ENCODE measurements around the gene CD40LG. TPM values are rescaled to one million over a fixed set of nuclear protein-coding genes. Genes with fewer than 3 reads are reported as not detected.

The CD40LG gene
- total and polyA plus RNA-seq, 8 donors = 0.18 to 0.76 (median 0.30) TPM; not detected in 5

DNA sequence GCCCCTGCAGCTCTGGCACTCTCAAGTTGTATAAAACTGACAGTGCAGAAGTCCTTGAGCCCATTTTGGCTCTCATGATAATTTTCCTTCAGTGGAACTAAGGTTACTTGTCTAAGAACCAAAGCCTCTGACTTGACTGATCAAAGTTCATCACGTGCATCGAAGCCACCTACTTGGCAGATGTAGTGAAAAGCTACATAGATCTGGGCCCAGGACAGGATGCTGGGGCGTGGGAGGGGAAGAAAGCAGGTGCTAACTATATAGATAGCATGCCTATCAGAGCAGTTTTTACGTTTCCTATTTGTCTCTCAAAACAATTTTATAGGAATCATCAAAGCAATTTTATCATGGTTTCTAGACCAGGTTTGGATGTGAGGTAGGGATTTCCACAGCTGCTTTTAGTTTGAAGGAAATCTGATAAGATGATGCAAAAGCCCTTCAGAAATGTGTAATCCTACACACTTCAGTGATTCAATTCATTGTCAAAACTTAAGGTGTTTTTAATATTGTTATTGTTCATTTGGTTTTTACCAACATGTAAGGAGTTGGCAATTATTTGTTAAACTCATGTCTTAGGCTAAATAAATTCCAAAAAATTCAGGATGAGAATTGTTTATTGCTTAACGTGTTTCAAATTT lies 1.2 kb upstream of the CD40LG start:
- H3K4me3 ChIP-seq = no peak overlapping the region
- TF ChIP-seq POLR2AphosphoS5 (IDR thresholded peaks at IDR 0.05) (no peak), EP300 (IDR thresholded peaks at IDR 0.05) (no peak), POLR2A (IDR thresholded peaks at IDR 0.05) (no peak)
- TF ChIP-seq, protein P1, sequence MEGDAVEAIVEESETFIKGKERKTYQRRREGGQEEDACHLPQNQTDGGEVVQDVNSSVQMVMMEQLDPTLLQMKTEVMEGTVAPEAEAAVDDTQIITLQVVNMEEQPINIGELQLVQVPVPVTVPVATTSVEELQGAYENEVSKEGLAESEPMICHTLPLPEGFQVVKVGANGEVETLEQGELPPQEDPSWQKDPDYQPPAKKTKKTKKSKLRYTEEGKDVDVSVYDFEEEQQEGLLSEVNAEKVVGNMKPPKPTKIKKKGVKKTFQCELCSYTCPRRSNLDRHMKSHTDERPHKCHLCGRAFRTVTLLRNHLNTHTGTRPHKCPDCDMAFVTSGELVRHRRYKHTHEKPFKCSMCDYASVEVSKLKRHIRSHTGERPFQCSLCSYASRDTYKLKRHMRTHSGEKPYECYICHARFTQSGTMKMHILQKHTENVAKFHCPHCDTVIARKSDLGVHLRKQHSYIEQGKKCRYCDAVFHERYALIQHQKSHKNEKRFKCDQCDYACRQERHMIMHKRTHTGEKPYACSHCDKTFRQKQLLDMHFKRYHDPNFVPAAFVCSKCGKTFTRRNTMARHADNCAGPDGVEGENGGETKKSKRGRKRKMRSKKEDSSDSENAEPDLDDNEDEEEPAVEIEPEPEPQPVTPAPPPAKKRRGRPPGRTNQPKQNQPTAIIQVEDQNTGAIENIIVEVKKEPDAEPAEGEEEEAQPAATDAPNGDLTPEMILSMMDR (IDR thresholded peaks at IDR 0.05) = no peak
- peaks cover 0 to 6% (median 0%) of the 10 kb centered on the region in 4 donors for H3K9me3 ChIP-seq
- no peaks in the 10 kb centered on the region for H3K4me1 ChIP-seq
- no peak overlapping the region for H3K27ac ChIP-seq
- no peaks in the 10 kb centered on the region for H3K36me3 ChIP-seq
- intact Hi-C loops (cut with DNase I; ENCODE audit: low total_unique reads) = no loop called here
- DNase-seq = no peak
- 55 to 80% (median 71%) methylated on average over 5 of the region's 5 CpGs for WGBS, 5 donors
- no peaks in the 10 kb centered on the region for H3K27me3 ChIP-seq

DNA sequence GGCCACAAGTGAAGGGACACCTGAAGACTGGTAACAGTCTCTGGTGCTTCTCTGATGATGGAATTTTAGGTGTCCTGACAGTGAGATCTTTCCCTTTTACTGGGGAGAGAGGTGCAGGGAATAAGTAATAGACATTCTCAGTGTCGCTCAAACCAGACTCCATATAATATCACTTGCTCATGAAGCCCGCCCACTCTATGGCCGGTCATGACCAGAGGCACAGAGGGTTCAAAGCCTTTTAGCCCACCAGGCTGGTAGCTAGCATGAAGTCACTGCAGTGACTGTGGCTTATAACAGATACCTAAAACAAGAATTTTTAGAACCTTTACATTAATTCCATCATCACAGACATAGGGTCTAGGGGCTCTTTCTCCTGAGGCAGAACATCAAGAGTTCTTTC lies 2.9 kb downstream of the CD40LG start:
- no peaks in the 10 kb centered on the region for H3K4me1 ChIP-seq
- H3K36me3 ChIP-seq = no peaks in the 10 kb centered on the region
- H3K27me3 ChIP-seq = no peaks in the 10 kb centered on the region
- DNase-seq = no peak
- H3K27ac ChIP-seq = no peak overlapping the region
- H3K9me3 ChIP-seq = peaks cover 0 to 6% (median 0%) of the 10 kb centered on the region in 4 donors
- TF ChIP-seq, protein P1 (IDR thresholded peaks at IDR 0.05) = no peak
- TF ChIP-seq EP300 (IDR thresholded peaks at IDR 0.05) (no peak), POLR2A (IDR thresholded peaks at IDR 0.05) (no peak), POLR2AphosphoS5 (IDR thresholded peaks at IDR 0.05) (no peak)
- 81 to 96% (median 91%) methylated on average over 3 of the region's 3 CpGs for WGBS, 5 donors
- intact Hi-C loops (cut with DNase I; ENCODE audit: low total_unique reads) = no loop called here
- H3K4me3 ChIP-seq = no peak overlapping the region

DNA sequence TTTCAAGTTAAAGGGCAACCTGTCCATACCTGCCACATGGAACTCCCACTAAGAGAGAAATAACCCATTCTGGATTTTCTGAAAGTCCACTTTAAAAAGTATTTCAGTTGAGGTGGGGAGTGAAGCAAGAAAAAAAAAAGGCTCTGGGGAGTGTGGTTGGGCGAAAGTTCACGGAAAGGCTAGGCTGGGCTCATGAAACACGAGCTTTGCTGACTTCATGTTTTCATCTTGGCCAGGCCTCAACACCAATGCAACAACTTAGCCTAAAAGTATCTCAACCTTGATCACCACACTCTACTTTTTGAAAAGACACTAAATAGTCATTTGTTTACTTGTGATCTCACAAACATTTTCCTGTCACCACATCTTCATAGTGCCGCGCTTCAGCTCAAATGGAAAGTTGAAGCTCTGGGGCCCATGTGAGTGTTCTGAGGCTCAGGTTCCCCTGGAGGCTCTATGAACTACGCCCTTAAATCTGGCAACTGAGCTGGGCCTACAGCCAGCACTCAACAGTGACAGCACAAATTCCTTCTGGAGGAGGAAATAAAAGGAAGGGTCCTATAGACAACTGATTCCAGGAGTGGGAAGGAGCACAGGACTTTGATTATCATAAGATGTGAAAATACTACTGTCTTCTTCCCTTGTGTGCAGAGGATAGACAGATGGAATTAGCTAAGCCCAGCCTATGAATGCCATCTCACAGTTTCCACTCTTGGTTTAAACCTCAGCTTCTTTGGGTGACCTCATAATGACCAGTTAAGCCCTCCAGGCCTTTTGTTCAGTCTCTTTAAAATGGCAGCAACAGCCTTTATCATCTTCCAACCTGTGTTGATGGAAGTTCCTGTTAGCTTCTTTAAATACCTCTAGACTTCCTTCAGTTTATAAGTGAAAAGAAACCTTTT lies 5.1 kb downstream of the CD40LG start:
- no peaks in the 10 kb centered on the region for H3K9me3 ChIP-seq
- WGBS, 5 donors = 75 to 85% (median 81%) methylated on average over 6 of the region's 6 CpGs
- H3K27me3 ChIP-seq = no peaks in the 10 kb centered on the region
- DNase-seq = no peak
- TF ChIP-seq, protein P1 (IDR thresholded peaks at IDR 0.05) = no peak
- TF ChIP-seq POLR2AphosphoS5 (IDR thresholded peaks at IDR 0.05) = no peak
- no peak for TF ChIP-seq EP300 (IDR thresholded peaks at IDR 0.05)
- no peak for TF ChIP-seq POLR2A (IDR thresholded peaks at IDR 0.05)
- no peak overlapping the region for H3K27ac ChIP-seq
- H3K4me3 ChIP-seq = no peak overlapping the region
- intact Hi-C loops (cut with DNase I; ENCODE audit: low total_unique reads) = no loop called here
- H3K4me1 ChIP-seq = no peaks in the 10 kb centered on the region
- no peaks in the 10 kb centered on the region for H3K36me3 ChIP-seq

DNA sequence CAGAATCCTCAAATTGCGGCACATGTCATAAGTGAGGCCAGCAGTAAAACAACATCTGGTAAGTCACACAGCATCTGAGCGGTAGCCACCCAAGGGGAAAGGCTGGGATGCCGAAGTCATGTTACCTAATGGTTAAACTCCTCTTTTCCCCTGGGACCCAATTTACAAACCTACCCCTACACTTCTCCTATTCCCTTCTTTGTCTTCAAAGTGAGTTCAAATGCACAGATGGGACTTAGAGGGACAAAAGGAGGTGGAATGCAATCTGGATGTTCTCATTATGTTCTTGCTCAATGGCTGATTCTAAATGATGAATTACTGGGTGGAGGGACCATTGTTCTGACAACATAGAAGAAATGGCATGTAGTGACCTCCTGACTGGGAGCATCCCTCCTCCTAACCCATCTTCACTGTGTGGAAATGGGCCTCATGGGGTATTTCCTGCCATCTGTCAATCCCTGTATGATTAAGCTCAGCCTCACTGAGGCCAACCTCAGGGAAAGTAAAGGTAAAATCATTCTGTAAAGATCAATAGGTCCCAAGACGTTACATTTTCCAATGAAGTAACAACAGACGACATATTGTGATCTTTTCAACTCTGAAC lies 8.5 kb downstream of the CD40LG start:
- Histone ChIP-seq H3K36me3 (no peaks in the 10 kb centered on the region), H3K9me3 (no peaks in the 10 kb centered on the region), H3K27me3 (no peaks in the 10 kb centered on the region), H3K4me3 (no peak overlapping the region), H3K4me1 (no peaks in the 10 kb centered on the region), H3K27ac (no peak overlapping the region)
- intact Hi-C loops (cut with DNase I; ENCODE audit: low total_unique reads) = no loop called here
- DNase-seq = no peak
- TF ChIP-seq, protein P1 (IDR thresholded peaks at IDR 0.05) = no peak
- no peak for TF ChIP-seq POLR2A (IDR thresholded peaks at IDR 0.05)
- TF ChIP-seq EP300 (IDR thresholded peaks at IDR 0.05) = no peak
- TF ChIP-seq POLR2AphosphoS5 (IDR thresholded peaks at IDR 0.05) = no peak
- WGBS, 5 donors = 75 to 89% (median 89%) methylated on average over 5 of the region's 5 CpGs
